DMS53 treated with DMSO at 0.1 percent for 48 hours (cell line): ENCODE measurements around the gene PCCA.
"Not testable (repeated sequence)": the region's sequence is repeated elsewhere in the genome, so short reads cannot be mapped to it uniquely, and the experiment has no call there.

ENCODE experiments used
- DNase-seq: peaks from one replicate; lab custom pipeline; 2025; ENCODE audit not compliant: unreplicated experiment; lab: John Stamatoyannopoulos, UW

The PCCA gene

GRCh38 chr13:100350601-100351000 lies 261.7 kb downstream of the PCCA start:
- no peak for DNase-seq

GRCh38 chr13:100356426-100356825 lies 267.5 kb downstream of the PCCA start:
- no peak for DNase-seq

- DNase-seq: no peak
Measured at GRCh38 chr13:100356889-100357288, 268.0 kb downstream of the PCCA start.

GRCh38 chr13:100357764-100358163 lies 268.9 kb downstream of the PCCA start:
- no peak for DNase-seq

- no peak for DNase-seq
Measured at GRCh38 chr13:100361504-100361903, 272.6 kb downstream of the PCCA start.

GRCh38 chr13:100362371-100362770 lies 273.5 kb downstream of the PCCA start:
- DNase-seq: no peak

GRCh38 chr13:100362781-100363180 lies 273.9 kb downstream of the PCCA start:
- no peak for DNase-seq

GRCh38 chr13:100363285-100363711 lies 274.4 kb downstream of the PCCA start:
- DNase-seq: no peak

- DNase-seq: no peak
Measured at GRCh38 chr13:100363874-100364273, 275.0 kb downstream of the PCCA start.

- DNase-seq: no peak
Measured at GRCh38 chr13:100364591-100364990, 275.7 kb downstream of the PCCA start.

- no peak for DNase-seq
Measured at GRCh38 chr13:100365680-100366079, 276.8 kb downstream of the PCCA start.

GRCh38 chr13:100378533-100378932 lies 289.6 kb downstream of the PCCA start:
- DNase-seq: no peak

- no peak for DNase-seq
Measured at GRCh38 chr13:100381595-100382224, 292.8 kb downstream of the PCCA start.

GRCh38 chr13:100382785-100383184 lies 293.9 kb downstream of the PCCA start:
- no peak for DNase-seq

- no peak for DNase-seq
Measured at GRCh38 chr13:100387416-100387815, 298.5 kb downstream of the PCCA start.

GRCh38 chr13:100388150-100388549 lies 299.3 kb downstream of the PCCA start:
- DNase-seq: not testable (repeated sequence)

- DNase-seq: no peak
Measured at GRCh38 chr13:100388923-100389322, 300.0 kb downstream of the PCCA start.

GRCh38 chr13:100389617-100390016 lies 300.7 kb downstream of the PCCA start:
- DNase-seq: no peak

GRCh38 chr13:100392709-100393630 lies 304.1 kb downstream of the PCCA start:
- DNase-seq: peak; percentile 15

- no peak for DNase-seq
Measured at GRCh38 chr13:100394005-100394695, 305.3 kb downstream of the PCCA start.

GRCh38 chr13:100395698-100396373 lies 306.9 kb downstream of the PCCA start:
- no peak for DNase-seq
